SU-DHL-6 (cell line): ENCODE results near the gene ZDHHC19.

ENCODE experiments used
- CTCF ChIP-seq: fragments of 200-600 bp; sonication (generic); IDR thresholded peaks from one replicate; pipeline ENCODE4 v1.5.1; 2017; ENCODE audit warnings: antibody characterized with exemption, mild to moderate bottlenecking, low read length, moderate library complexity; ENCODE audit not compliant: insufficient read depth, poor library complexity, severe bottlenecking
- EZH2phosphoT487 ChIP-seq: fragments of 200-600 bp; sonication (generic), shearing (Covaris generic); conservative IDR thresholded peaks from 2 replicates; pipeline ENCODE4 v1.6.1; 2018; ENCODE audit warnings: mild to moderate bottlenecking, antibody characterized with exemption, low read length, moderate library complexity, mixed read lengths

- TF ChIP-seq CTCF (no peak), EZH2phosphoT487 (no peak)
Measured at GRCh38 chr3:196218155-196218712, 7.0 kb upstream of the ZDHHC19 start.
